HG02973 (cell line): ENCODE measurements around the gene BUD23.
"Not testable (repeated sequence)": the region's sequence is repeated elsewhere in the genome, so short reads cannot be mapped to it uniquely, and the experiment has no call there.

Experiments used
- ATAC-seq: cut with Tn5 transposase; IDR thresholded peaks from one replicate; pipeline ENCODE4 v1.9.1; 2021; ENCODE audit warnings: moderate library complexity; ENCODE audit not compliant: unreplicated experiment

BUD23 gene

DNA sequence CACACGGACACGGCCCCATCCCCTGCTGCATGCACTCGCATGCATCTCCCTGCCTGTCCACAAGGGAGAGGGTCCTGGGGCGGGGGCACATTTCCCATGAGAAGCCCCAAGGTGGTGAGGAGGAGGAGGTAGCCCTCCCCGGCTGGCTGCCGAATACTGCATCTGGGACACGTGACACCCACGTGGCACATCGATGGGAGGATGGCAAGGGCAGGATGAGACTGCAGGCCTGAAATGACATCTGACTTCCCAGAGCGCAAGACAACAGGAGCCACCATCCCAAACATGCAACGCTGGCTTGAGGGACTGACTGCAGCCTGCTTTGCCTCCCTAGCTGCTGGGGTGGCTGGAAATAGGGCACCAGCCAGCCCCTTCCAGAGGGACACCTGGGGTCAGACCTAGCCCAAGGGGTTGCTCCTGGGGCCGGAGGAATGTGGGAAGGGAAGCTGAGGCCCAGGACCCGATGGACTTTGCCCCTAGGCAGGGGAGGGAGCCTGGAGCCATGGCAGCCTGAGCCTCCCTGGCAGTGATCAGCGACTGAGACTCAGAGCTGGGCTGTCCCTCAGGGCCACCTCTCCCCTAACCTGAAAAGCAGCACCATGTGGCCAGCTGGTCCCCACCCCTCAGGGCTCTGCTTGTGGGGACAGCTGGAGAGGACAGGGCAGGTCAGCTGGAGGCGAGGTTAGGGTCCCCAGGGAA is 16.1 kb downstream of the BUD23 start:
- ATAC-seq, result no peak

DNA sequence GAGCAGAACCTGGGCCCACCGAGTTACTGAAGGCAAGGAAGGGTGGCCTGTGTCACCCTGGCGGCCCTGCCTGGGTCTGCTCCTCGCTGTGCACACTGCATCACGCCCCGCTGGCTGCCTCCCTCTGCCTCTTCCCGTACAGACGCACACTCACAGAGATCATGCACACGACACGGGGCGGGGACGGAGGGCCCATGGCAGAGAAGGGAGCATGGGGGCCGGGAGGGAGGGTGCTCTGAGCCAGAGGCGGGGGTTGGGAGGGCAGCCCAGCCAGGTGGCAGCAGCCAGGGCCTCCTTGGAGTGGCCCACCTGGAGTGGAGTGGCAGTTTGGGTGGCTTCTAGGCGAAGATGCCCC is 16.6 kb downstream of the BUD23 start:
- ATAC-seq, result no peak

DNA sequence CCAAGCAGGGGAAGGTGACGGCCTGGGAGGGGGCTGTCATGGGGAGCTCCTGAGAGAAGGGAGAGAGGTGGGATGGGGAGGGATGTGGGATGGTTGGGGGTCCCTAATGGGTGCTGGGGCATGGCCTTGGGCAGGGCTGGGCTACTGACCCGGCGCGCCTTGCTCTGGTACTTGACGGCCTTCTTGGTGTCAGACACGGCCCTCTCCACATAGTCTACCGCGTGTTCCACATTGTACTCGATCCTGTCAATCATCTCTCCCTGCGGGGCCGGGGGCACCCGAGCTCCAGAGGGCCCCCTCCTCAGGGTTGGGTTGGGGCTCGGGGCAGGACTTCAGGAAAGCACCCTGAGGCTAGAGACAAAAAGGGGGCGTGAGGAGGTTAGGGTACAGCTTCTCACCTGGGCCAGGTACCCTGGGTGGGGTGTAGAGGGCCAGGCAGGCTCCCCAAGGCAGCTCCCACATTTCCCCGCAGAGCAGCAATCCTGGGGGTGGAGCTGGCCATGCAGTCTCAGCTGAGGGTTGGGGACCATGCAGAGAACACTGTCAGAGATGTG is 17.3 kb downstream of the BUD23 start:
- ATAC-seq, result no peak

GRCh38 chr7:73701357-73701995 is 18.1 kb downstream of the BUD23 start:
- no peak for ATAC-seq

- no peak for ATAC-seq
Measured at GRCh38 chr7:73702226-73702625, 18.8 kb downstream of the BUD23 start.

DNA sequence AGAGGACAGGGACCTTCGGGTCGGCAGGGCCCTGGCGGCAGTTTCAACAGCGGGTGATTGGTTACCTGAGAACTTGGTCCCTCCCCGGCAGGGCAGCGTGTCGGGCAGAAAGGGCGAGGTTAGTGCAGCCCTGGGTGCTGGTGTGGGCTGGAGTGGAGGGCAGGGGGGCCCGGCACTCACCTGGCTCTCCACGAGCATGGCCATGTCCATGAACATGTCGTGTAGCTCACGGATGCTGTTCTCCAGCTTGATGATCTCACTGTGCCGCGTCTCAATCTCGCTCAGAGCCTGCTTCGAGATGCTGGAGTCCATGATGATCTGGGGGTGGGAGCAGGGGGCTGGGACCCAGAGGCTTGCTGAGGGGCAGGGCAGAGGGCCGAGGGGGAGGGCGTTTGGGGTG is 19.3 kb downstream of the BUD23 start:
- ATAC-seq, result no peak

GRCh38 chr7:73703225-73703624 is 19.8 kb downstream of the BUD23 start:
- ATAC-seq, result no peak

GRCh38 chr7:73703757-73704639 is 20.6 kb downstream of the BUD23 start:
- no peak for ATAC-seq

DNA sequence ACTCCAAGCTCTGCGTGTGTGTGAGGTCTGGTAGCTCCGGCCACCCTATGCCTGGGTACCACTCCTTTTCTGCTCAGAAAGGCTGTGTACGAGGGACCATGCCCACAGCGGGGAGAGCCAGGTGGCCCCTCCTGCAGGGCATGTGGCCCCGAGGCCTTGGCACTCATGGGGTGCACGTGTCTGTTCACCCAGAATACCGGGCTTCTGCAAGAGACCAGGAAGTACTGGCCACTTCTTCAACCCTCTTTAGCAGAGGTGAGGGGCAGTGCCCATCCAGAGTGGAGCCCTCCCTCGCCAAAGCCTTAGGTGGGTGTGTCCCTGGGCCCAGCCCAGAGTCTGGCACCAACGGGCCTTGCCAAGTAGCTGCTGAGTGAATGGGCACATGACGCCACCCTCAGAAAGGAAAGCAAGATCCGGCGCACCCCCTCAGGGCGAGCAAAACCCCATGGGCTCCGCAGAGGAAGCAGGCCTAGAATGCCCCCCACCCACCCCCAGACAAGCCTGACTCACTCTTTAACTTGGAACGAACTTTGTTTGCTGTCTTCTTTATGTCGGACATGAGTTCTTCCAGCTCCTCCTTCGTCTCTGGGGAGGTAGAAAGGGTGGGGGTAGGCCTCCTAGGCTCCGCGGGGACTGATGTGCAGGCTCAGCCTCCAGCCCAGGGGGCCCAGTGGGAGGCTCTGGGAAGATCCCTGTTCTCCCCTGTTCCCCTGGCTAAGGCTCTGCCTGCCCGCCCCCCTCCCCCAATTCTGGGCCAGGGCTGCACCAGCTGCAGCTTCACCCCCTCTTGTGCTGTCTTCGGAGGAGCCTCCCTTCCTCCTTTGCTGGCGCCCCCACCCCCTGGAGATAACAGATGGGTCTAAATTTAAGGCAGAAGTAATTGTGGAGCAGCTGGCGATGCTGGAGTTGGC is 21.5 kb downstream of the BUD23 start:
- no peak for ATAC-seq

DNA sequence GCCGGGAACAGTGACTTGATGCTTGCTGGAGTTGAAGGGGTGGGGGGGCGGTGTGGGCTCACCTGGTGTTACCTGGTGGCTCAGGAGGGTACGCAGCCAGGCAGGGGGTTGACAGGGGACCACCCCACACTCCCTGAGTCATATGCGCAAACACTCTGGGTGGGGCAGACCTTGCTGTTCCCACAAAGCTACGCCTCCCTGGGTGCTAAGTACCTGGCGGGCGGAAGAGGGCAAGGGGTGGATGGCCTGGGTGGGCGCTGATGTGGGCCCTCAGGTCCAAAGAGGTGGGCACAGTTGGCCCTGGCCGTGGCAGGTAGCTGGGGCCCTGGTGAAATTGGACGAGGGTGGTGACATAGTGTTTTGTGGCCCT is 22.1 kb downstream of the BUD23 start:
- no peak for ATAC-seq

GRCh38 chr7:73706126-73707044 is 23.0 kb downstream of the BUD23 start:
- no peak for ATAC-seq

DNA sequence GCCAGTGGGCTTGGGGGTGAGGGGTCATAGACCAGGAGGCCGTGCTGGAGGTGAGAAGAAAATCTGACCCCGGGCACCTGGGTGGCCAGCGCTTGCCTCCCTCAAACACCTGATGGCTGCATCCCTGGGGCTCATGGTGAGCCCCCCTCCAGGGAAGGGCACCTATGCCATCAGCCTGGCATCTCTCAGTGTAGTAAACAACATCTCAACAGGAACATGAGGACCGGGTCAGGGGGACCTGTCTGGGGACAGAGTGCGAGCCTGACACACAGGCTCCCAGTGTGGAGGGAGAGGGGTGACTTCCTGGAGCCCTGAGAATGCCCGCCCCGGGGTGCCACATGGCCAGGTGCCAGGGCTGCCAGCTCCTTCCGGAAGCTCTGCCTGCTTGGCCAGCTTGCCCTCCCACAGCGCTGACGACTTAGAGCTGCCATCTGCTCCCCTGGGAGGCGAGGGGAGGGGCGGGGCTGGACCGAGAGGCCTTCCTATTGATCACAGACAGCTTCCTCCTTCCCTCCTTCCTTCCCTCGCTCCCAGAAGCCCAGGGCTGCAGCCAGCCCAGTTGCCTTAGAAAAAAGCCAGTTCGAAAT is 23.7 kb downstream of the BUD23 start:
- ATAC-seq, result no peak

- ATAC-seq, result no peak
Measured at GRCh38 chr7:73708961-73709549, 25.7 kb downstream of the BUD23 start.

GRCh38 chr7:73712773-73713172 is 29.4 kb downstream of the BUD23 start:
- ATAC-seq, result no peak

- not testable (repeated sequence) for ATAC-seq
Measured at GRCh38 chr7:73713319-73713718, 29.9 kb downstream of the BUD23 start.

DNA sequence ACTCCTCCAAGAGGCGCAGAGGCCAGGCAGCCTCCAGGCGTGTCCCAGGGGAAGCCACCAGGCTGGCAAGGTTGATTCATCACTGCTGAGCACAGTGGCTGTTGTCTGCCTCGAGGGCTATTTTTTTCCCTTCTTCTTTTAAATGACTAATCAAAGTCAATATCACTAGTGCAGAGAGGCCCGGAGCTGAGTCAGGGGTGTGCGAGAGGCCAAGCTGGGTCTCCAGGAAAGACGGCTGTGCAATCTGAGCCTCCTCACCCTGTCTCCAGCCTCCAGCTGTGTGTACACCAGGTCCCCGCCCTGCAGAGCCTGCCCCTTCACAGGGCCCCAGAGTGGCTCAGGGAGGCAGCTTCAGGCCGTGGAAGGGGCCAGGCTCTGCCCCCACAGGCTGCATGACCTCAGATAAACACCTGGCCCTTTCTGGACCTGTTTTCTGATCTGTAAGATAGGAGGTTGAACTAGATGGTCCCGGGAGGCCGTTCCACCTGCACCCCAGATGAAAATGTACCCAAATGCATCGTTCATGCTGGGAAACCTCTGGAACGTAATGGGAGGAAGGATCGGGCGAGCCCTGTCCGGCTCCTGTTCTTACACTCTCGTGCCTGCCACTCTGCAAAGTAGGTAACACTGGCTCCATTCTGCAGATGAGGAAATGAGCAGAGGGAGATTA is 32.4 kb downstream of the BUD23 start:
- no peak for ATAC-seq

DNA sequence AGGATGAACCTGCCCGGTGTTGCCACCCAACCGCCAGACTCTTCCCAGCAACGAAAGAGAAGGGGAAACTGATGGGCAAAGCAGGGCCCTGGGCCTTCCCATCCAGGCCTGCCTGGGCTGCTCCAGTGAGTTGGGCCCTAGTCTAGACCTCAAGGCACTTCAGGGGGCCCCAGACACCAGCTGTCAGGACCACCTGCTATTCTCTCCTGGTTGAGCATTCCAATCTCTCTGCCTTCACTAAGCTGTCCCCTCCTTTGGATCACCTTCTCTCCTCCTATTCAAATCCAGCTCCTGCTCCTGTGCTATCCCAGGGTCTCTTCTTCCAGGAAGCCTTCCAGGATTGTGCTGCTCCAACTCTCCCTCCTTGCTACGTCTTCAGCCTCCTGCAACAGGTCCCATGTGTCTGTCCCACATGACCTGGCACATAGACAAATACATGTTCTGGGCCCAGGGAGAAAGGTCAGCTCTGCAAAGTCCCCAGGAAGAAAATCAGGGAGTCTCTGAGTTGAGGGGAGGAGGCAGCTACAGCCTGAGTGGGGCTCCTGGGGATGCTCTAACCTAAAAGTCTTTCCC is 33.0 kb downstream of the BUD23 start:
- no peak for ATAC-seq
